Activated CD8-positive, alpha-beta memory T cell treated with anti-CD3 and anti-CD28 coated beads, Interleukin-2, amount 50 U/mL, for 1 hour (primary cell): ENCODE data around the gene SLITRK6.
"Not testable (repeated sequence)": the region's sequence is repeated elsewhere in the genome, so short reads cannot be mapped to it uniquely, and the experiment has no call there.

Source experiments
- DNase-seq: peaks from one replicate; pipeline ENCODE4 v3.0.0-alpha.2; 2020; ENCODE audit errors: extremely low read depth

Gene SLITRK6

GRCh38 chr13:85799097-85799582 is at the start of gene SLITRK6:
TSS of gene SLITRK6 (minus strand) at chr13:85799419. CDS start at chr13:85796508, 2,911 bp downstream.
- DNase-seq = no peak

GRCh38 chr13:85847012-85847411 is 47.8 kb upstream of the SLITRK6 start:
- DNase-seq = no peak

- no peak for DNase-seq
These were observed 42.2 kb upstream of the SLITRK6 start for GRCh38 chr13:85841427-85841826.

- no peak for DNase-seq
These were observed 34.7 kb upstream of the SLITRK6 start for GRCh38 chr13:85833921-85834320.

GRCh38 chr13:85828094-85828684 is 29.0 kb upstream of the SLITRK6 start:
- DNase-seq = no peak

GRCh38 chr13:85825454-85825853 is 26.2 kb upstream of the SLITRK6 start:
- no peak for DNase-seq

GRCh38 chr13:85823832-85824231 is 24.6 kb upstream of the SLITRK6 start:
- no peak for DNase-seq

GRCh38 chr13:85819513-85819912 is 20.3 kb upstream of the SLITRK6 start:
- DNase-seq = no peak

- DNase-seq = no peak
These were observed 17.2 kb upstream of the SLITRK6 start for GRCh38 chr13:85816413-85816812.

- no peak for DNase-seq
These were observed 13.1 kb upstream of the SLITRK6 start for GRCh38 chr13:85812282-85812681.

- no peak for DNase-seq
These were observed 9.6 kb upstream of the SLITRK6 start for GRCh38 chr13:85808811-85809210.

- DNase-seq = no peak
These were observed 7.4 kb upstream of the SLITRK6 start for GRCh38 chr13:85806553-85807175.

GRCh38 chr13:85798556-85798955 is 663 bp downstream of the SLITRK6 start:
- DNase-seq = no peak

- DNase-seq = no peak
These were observed 1.9 kb downstream of the SLITRK6 start for GRCh38 chr13:85797311-85797710.

- no peak for DNase-seq
These were observed 14.0 kb downstream of the SLITRK6 start for GRCh38 chr13:85785205-85785604.

- DNase-seq = no peak
These were observed 26.9 kb downstream of the SLITRK6 start for GRCh38 chr13:85772367-85772766.

- no peak for DNase-seq
These were observed 27.4 kb downstream of the SLITRK6 start for GRCh38 chr13:85771856-85772255.

GRCh38 chr13:85768946-85769345 is 30.3 kb downstream of the SLITRK6 start:
- DNase-seq = no peak

- DNase-seq = no peak
These were observed 44.1 kb downstream of the SLITRK6 start for GRCh38 chr13:85755123-85755522.

- not testable (repeated sequence) for DNase-seq
These were observed 55.9 kb downstream of the SLITRK6 start for GRCh38 chr13:85743201-85743770.
